K562 (cell line): ENCODE results near the gene HSPA6. TPM values are rescaled to one million over a fixed set of nuclear protein-coding genes. Genes with fewer than 3 reads are reported as not detected.

Experiments
- BACH1 ChIP-seq: fragments of 200-800 bp; sonication (Bioruptor generic); IDR thresholded peaks from 2 replicates; pipeline ENCODE4 v1.6.1; 2016; ENCODE audit warnings: missing genetic modification characterization, missing compliant biosample characterization
- CREM ChIP-seq: IDR thresholded peaks from 2 replicates; pipeline ENCODE4 v1.6.1; 2014; ENCODE audit warnings: antibody characterized with exemption, low read depth
- EP400 ChIP-seq: fragments of 450-650 bp; IDR thresholded peaks from 2 replicates; pipeline ENCODE4 v1.6.1; 2017; ENCODE audit warnings: antibody characterized with exemption, mild to moderate bottlenecking, moderate library complexity
- GABPA ChIP-seq: fragments of 200-800 bp; sonication (Bioruptor generic); conservative IDR thresholded peaks from 2 replicates; pipeline ENCODE4 v1.6.1; 2016; ENCODE audit warnings: low read depth, missing genetic modification characterization, missing compliant biosample characterization
- HDAC6 ChIP-seq: IDR thresholded peaks from 2 replicates; pipeline ENCODE4 v1.6.1; 2012; ENCODE audit warnings: low read depth, mild to moderate bottlenecking, control low read depth, inconsistent platforms, low read length, moderate library complexity
- SNRNP70 ChIP-seq: fragments of 200-400 bp; formaldehyde crosslinking; optimal IDR thresholded peaks from 2 replicates; pipeline ENCODE3; 2017; ENCODE audit warnings: low read depth, low read length
- TCF7 ChIP-seq: sonication (generic); IDR thresholded peaks from 2 replicates; pipeline ENCODE4 v1.6.1; 2016; ENCODE audit warnings: antibody characterized with exemption, borderline replicate concordance
- WHSC1 ChIP-seq: IDR thresholded peaks from one replicate; pipeline ENCODE4 v1.6.1; 2012; ENCODE audit warnings: low read length, control low read depth, inconsistent platforms
- ZKSCAN1 ChIP-seq: fragments of 150-350 bp; IDR thresholded peaks from 2 replicates; pipeline ENCODE4 v1.6.1; 2016; ENCODE audit warnings: low read depth, low read length
- ZNF124 ChIP-seq: sonication (generic); formaldehyde crosslinking; IDR thresholded peaks from 2 replicates; pipeline ENCODE4 v1.8.1; 2022; ENCODE audit warnings: missing genetic modification reagents
- ZNF41 ChIP-seq: fragments of 250-450 bp; sonication (Bioruptor Pico); conservative IDR thresholded peaks from 2 replicates; pipeline ENCODE4 v1.4.0; 2020; ENCODE audit warnings: mild to moderate bottlenecking
- ZNF583 ChIP-seq: fragments of 250-450 bp; sonication (Bioruptor Pico); IDR thresholded peaks from 2 replicates; pipeline ENCODE4 v1.4.0; 2020
- ZNF586 ChIP-seq: fragments of 450-650 bp; formaldehyde crosslinking; conservative IDR thresholded peaks from 2 replicates; pipeline ENCODE4 v1.4.0; 2020; ENCODE audit warnings: mild to moderate bottlenecking, moderate library complexity
- polyA plus RNA-seq, 8 experiments: library from polyadenylated mRNA; depleted of rRNA in 4 of 8; stranded (reverse) in 5 of 8; unstranded in 3 of 8; fragments of >200 nt; fragmentation: Nextera tagmentation in 2 of 8; fragmentation: Illumina TruSeq in 1 of 8; extraction: Ambion mirVana in 2 of 8; extraction: Trizol in 1 of 8; gene quantifications; 2 replicates each; pipeline versions ENCODE4 v1.2.1 to v1.2.3, GENCODE V29; 2011 to 2014; ENCODE audit warnings: inconsistent platforms in 1 of 8, missing spikeins in 1 of 8
- total RNA-seq, 7 experiments: library from RNA; depleted of rRNA in 6 of 7; stranded (reverse); fragments of >200 nt in 6 of 7; fragmentation: Illumina TruSeq in 2 of 7; extraction: Trizol in 2 of 7; gene quantifications; 2 replicates each; pipeline versions ENCODE4 v1.2.1 to v1.2.3, GENCODE V29; 2011 to 2021; ENCODE audit warnings: low replicate concordance in 1 of 7
- TF ChIP-seq, protein P1 (sequence below): fragments of 250-450 bp; sonication (Bioruptor Pico); IDR thresholded peaks from 2 replicates; pipeline ENCODE4 v1.4.0; 2020
- TF ChIP-seq, protein P2 (sequence below): sonication (generic); formaldehyde crosslinking; IDR thresholded peaks from 2 replicates; pipeline ENCODE4 v1.8.0; 2022; ENCODE audit warnings: missing genetic modification reagents, mild to moderate bottlenecking, moderate library complexity, borderline replicate concordance
- TF ChIP-seq, protein P3 (sequence below): fragments of 250-450 bp; sonication (Bioruptor Pico); IDR thresholded peaks from 2 replicates; pipeline ENCODE4 v1.5.1; 2021; ENCODE audit warnings: mild to moderate bottlenecking
- TF ChIP-seq, protein P4 (sequence below), 2 experiments: fragments of 450-650 bp; conservative IDR thresholded peaks; 2 replicates each; pipeline ENCODE4 v1.6.1; 2017; ENCODE audit warnings: mild to moderate bottlenecking in 2 of 2, moderate library complexity in 2 of 2

The HSPA6 gene
- total and polyA plus RNA-seq, 9 of the 15 experiments (the other 6 are each of a cell fraction or from before 2014, with no cell fraction given) = 0.15 to 10.0 (median 2.4) TPM

DNA sequence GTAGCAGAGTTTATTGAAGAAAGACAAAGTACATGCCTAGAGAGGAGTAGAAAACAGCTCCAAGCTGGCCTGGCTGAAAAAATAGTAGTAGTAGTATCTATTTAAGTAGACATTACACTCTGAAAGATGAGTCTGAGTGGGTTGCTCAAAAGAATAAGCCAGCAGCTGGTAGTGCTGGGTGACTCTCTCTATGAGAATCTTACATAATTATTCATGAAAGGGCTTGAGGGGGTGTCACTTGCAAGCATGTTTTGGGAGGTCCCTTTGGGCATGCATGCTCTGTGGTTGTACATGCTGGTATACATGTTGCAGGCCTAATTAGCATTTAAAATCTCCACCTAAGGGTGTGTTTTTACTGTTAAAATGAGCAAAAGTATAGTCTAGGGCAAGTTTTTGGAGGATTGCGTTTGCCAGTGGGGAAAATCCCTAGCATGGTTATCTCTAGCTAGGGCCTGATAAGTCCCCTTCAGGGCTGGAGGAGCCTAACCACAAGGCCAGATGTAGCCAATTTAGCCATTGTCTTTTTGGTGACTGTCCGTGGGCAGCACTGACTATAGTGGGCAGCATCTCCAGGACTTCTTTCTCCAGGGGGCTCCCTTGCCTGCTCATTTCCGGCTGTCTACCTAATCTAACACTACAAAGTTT is 30.1 kb upstream of the HSPA6 start (continued):
- TF ChIP-seq, protein P1, sequence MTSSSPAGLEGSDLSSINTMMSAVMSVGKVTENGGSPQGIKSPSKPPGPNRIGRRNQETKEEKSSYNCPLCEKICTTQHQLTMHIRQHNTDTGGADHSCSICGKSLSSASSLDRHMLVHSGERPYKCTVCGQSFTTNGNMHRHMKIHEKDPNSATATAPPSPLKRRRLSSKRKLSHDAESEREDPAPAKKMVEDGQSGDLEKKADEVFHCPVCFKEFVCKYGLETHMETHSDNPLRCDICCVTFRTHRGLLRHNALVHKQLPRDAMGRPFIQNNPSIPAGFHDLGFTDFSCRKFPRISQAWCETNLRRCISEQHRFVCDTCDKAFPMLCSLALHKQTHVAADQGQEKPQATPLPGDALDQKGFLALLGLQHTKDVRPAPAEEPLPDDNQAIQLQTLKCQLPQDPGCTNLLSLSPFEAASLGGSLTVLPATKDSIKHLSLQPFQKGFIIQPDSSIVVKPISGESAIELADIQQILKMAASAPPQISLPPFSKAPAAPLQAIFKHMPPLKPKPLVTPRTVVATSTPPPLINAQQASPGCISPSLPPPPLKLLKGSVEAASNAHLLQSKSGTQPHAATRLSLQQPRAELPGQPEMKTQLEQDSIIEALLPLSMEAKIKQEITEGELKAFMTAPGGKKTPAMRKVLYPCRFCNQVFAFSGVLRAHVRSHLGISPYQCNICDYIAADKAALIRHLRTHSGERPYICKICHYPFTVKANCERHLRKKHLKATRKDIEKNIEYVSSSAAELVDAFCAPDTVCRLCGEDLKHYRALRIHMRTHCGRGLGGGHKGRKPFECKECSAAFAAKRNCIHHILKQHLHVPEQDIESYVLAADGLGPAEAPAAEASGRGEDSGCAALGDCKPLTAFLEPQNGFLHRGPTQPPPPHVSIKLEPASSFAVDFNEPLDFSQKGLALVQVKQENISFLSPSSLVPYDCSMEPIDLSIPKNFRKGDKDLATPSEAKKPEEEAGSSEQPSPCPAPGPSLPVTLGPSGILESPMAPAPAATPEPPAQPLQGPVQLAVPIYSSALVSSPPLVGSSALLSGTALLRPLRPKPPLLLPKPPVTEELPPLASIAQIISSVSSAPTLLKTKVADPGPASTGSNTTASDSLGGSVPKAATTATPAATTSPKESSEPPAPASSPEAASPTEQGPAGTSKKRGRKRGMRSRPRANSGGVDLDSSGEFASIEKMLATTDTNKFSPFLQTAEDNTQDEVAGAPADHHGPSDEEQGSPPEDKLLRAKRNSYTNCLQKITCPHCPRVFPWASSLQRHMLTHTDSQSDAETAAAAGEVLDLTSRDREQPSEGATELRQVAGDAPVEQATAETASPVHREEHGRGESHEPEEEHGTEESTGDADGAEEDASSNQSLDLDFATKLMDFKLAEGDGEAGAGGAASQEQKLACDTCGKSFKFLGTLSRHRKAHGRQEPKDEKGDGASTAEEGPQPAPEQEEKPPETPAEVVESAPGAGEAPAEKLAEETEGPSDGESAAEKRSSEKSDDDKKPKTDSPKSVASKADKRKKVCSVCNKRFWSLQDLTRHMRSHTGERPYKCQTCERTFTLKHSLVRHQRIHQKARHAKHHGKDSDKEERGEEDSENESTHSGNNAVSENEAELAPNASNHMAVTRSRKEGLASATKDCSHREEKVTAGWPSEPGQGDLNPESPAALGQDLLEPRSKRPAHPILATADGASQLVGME (CRISPR knock-in tag) = no peak
- no peak for TF ChIP-seq WHSC1
- TF ChIP-seq CREM = no peak
- no peak for TF ChIP-seq SNRNP70
- TF ChIP-seq ZKSCAN1 = peak; percentile 72; the same call in 1 of the 2 replicates
- TF ChIP-seq, protein P2, sequence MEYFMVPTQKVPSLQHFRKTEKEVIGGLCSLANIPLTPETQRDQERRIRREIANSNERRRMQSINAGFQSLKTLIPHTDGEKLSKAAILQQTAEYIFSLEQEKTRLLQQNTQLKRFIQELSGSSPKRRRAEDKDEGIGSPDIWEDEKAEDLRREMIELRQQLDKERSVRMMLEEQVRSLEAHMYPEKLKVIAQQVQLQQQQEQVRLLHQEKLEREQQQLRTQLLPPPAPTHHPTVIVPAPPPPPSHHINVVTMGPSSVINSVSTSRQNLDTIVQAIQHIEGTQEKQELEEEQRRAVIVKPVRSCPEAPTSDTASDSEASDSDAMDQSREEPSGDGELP (CRISPR knock-in tag) = peak; percentile 49; the same call in 1 of the 2 replicates
- TF ChIP-seq ZNF124 (CRISPR knock-in tag) = no peak
- peak; percentile 34; the same call in 1 of the 2 replicates for TF ChIP-seq BACH1
- TF ChIP-seq TCF7 = no peak
- no peak for TF ChIP-seq GABPA (tag)
- no peak for TF ChIP-seq HDAC6
- TF ChIP-seq ZNF583 = no peak
- TF ChIP-seq, protein P3, sequence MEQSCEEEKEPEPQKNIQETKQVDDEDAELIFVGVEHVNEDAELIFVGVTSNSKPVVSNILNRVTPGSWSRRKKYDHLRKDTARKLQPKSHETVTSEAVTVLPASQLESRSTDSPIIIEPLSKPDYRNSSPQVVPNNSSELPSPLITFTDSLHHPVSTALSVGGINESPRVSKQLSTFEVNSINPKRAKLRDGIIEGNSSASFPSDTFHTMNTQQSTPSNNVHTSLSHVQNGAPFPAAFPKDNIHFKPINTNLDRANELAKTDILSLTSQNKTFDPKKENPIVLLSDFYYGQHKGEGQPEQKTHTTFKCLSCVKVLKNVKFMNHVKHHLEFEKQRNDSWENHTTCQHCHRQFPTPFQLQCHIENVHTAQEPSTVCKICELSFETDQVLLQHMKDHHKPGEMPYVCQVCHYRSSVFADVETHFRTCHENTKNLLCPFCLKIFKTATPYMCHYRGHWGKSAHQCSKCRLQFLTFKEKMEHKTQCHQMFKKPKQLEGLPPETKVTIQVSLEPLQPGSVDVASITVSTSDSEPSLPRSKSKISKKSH (CRISPR knock-in tag) = no peak
- TF ChIP-seq ZNF41 = no peak
- TF ChIP-seq, protein P4, sequence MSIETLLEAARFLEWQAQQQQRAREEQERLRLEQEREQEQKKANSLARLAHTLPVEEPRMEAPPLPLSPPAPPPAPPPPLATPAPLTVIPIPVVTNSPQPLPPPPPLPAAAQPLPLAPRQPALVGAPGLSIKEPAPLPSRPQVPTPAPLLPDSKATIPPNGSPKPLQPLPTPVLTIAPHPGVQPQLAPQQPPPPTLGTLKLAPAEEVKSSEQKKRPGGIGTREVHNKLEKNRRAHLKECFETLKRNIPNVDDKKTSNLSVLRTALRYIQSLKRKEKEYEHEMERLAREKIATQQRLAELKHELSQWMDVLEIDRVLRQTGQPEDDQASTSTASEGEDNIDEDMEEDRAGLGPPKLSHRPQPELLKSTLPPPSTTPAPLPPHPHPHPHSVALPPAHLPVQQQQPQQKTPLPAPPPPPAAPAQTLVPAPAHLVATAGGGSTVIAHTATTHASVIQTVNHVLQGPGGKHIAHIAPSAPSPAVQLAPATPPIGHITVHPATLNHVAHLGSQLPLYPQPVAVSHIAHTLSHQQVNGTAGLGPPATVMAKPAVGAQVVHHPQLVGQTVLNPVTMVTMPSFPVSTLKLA (conservative IDR thresholded peaks at IDR 0.05) = no peak
- no peak for TF ChIP-seq ZNF586 (CRISPR knock-in tag)
- TF ChIP-seq EP400 = 0 out of 2 replicates have a peak, but pooled peaks have one; percentile 10
